H9 (cell line): ENCODE results near the gene FBLN1. TPM values are rescaled to one million over a fixed set of nuclear protein-coding genes. Genes with fewer than 3 reads are reported as not detected.

Source experiments
- DNase-seq: peaks from one replicate; pipeline ENCODE4 v3.0.0-alpha.2; 2017
- H2AFZ ChIP-seq: one replicate; pipeline ENCODE4 v1.6.1; 2013; ENCODE audit warnings: mild to moderate bottlenecking, low read length, control low read depth, moderate library complexity
- H2AK5ac ChIP-seq: 2 replicates; pipeline ENCODE4 v1.6.1; 2013; ENCODE audit warnings: low read length, control low read depth, mixed read lengths; ENCODE audit not compliant: insufficient read length
- H2BK120ac ChIP-seq: one replicate; pipeline ENCODE4 v1.6.1; 2013; ENCODE audit warnings: low read depth, mild to moderate bottlenecking, low read length, control low read depth, inconsistent platforms; ENCODE audit not compliant: poor library complexity, severe bottlenecking
- H2BK12ac ChIP-seq: 2 replicates; pipeline ENCODE4 v1.6.1; 2013; ENCODE audit warnings: low read length, control low read depth, mixed read lengths, low read depth; ENCODE audit not compliant: insufficient read length
- H2BK15ac ChIP-seq: 2 replicates; pipeline ENCODE4 v1.6.1; 2013; ENCODE audit warnings: low read depth, low read length, control low read depth
- H2BK20ac ChIP-seq: one replicate; pipeline ENCODE4 v1.6.1; 2013; ENCODE audit warnings: low read depth, mild to moderate bottlenecking, low read length, control low read depth, inconsistent platforms; ENCODE audit not compliant: poor library complexity, severe bottlenecking
- H2BK5ac ChIP-seq: 2 replicates; pipeline ENCODE4 v1.6.1; 2013; ENCODE audit warnings: low read length, control low read depth, mixed read lengths; ENCODE audit not compliant: insufficient read length
- H3K14ac ChIP-seq: 2 replicates; pipeline ENCODE4 v1.6.1; 2013; ENCODE audit warnings: low read length, control low read depth; ENCODE audit not compliant: insufficient read depth
- H3K18ac ChIP-seq: 2 replicates; pipeline ENCODE4 v1.6.1; 2013; ENCODE audit warnings: low read depth, mild to moderate bottlenecking, mixed read lengths, low read length, control low read depth; ENCODE audit not compliant: insufficient read length
- H3K23ac ChIP-seq: 2 replicates; pipeline ENCODE4 v1.6.1; 2013; ENCODE audit warnings: low read length, control low read depth, mixed read lengths, low read depth; ENCODE audit not compliant: insufficient read length
- H3K23me2 ChIP-seq: 2 replicates; pipeline ENCODE4 v1.6.1; 2013; ENCODE audit warnings: low read depth, mild to moderate bottlenecking, mixed read lengths, low read length, control low read depth; ENCODE audit not compliant: insufficient read length, poor library complexity, severe bottlenecking
- H3K27ac ChIP-seq: 2 replicates; pipeline ENCODE4 v1.5.1; 2013; ENCODE audit warnings: low read length, control low read depth, mixed read lengths, low read depth; ENCODE audit not compliant: insufficient read length
- H3K27me3 ChIP-seq: 2 replicates; pipeline ENCODE4 v1.6.1; 2013; ENCODE audit warnings: low read length, control low read depth, inconsistent platforms; ENCODE audit not compliant: insufficient read depth
- H3K4ac ChIP-seq: 2 replicates; pipeline ENCODE4 v1.6.1; 2013; ENCODE audit warnings: low read depth, mild to moderate bottlenecking, control low read depth, inconsistent platforms, low read length, moderate library complexity
- H3K4me1 ChIP-seq: 2 replicates; pipeline ENCODE4 v1.6.1; 2013; ENCODE audit warnings: low read length, control low read depth, inconsistent platforms; ENCODE audit not compliant: insufficient read depth
- H3K4me2 ChIP-seq: 2 replicates; pipeline ENCODE4 v1.6.1; 2013; ENCODE audit warnings: low read length, control low read depth, mixed read lengths; ENCODE audit not compliant: insufficient read length, insufficient read depth
- H3K56ac ChIP-seq: 2 replicates; pipeline ENCODE4 v1.6.1; 2013; ENCODE audit warnings: low read depth, mild to moderate bottlenecking, mixed read lengths, low read length, control low read depth; ENCODE audit not compliant: insufficient read length
- H3K79me1 ChIP-seq: 2 replicates; pipeline ENCODE4 v1.6.1; 2013; ENCODE audit warnings: low read depth, mild to moderate bottlenecking, moderate library complexity, low read length, control low read depth, inconsistent platforms; ENCODE audit not compliant: insufficient read depth, poor library complexity, severe bottlenecking
- H3K79me2 ChIP-seq: 2 replicates; pipeline ENCODE4 v1.6.1; 2013; ENCODE audit warnings: low read length, control low read depth, inconsistent platforms; ENCODE audit not compliant: insufficient read depth
- H3K9ac ChIP-seq: 2 replicates; pipeline ENCODE4 v1.6.1; 2013; ENCODE audit warnings: low read length, control low read depth, mixed read lengths; ENCODE audit not compliant: insufficient read length; ENCODE audit errors: extremely low read depth
- H3K9me3 ChIP-seq: one replicate; pipeline ENCODE4 v1.6.1; 2013; ENCODE audit warnings: low read depth, low read length, inconsistent platforms; ENCODE audit not compliant: control insufficient read depth
- H3T11ph ChIP-seq: one replicate; pipeline ENCODE4 v1.6.1; 2013; ENCODE audit warnings: mild to moderate bottlenecking, low read length, control low read depth, inconsistent platforms
- H4K20me1 ChIP-seq: one replicate; pipeline ENCODE4 v1.6.1; 2013; ENCODE audit not compliant: control insufficient read depth, insufficient read length, insufficient read depth
- H4K5ac ChIP-seq: 2 replicates; pipeline ENCODE4 v1.6.1; 2013; ENCODE audit warnings: low read depth, mild to moderate bottlenecking, mixed read lengths, low read length, control low read depth; ENCODE audit not compliant: insufficient read length
- H4K8ac ChIP-seq: replicated peaks from 2 replicates; pipeline ENCODE4 v1.6.1; 2013; ENCODE audit warnings: low read length, control low read depth, mixed read lengths, low read depth; ENCODE audit not compliant: insufficient read length
- H4K91ac ChIP-seq: 2 replicates; pipeline ENCODE4 v1.6.1; 2013; ENCODE audit warnings: low read depth, mild to moderate bottlenecking, moderate library complexity, mixed read lengths, low read length, control low read depth; ENCODE audit not compliant: insufficient read length
- H3K27ac Mint-ChIP-seq, 3 experiments: 2 replicates in 2 of 3; 3 replicates in 1 of 3; pipeline ENCODE4 v1.8.0; 2020 to 2021; ENCODE audit warnings: mixed read lengths in 3 of 3, mild to moderate bottlenecking in 1 of 3, moderate library complexity in 1 of 3
- H3K27me3 Mint-ChIP-seq: 2 replicates; pipeline ENCODE4 v1.8.0; 2021; ENCODE audit warnings: low read depth, mild to moderate bottlenecking, moderate library complexity, mixed read lengths
- H3K36me3 Mint-ChIP-seq, 3 experiments: 2 replicates in 2 of 3; 3 replicates in 1 of 3; pipeline ENCODE4 v1.8.0; 2020 to 2021; ENCODE audit warnings: low read depth in 3 of 3, mixed read lengths in 3 of 3; ENCODE audit not compliant: insufficient read depth in 1 of 3
- H3K4me1 Mint-ChIP-seq, 2 experiments: 2 replicates each; pipeline ENCODE4 v1.8.0; 2020; ENCODE audit warnings: mixed read lengths in 2 of 2
- H3K4me3 Mint-ChIP-seq, 2 experiments: 2 replicates in 1 of 2; 3 replicates in 1 of 2; pipeline ENCODE4 v1.8.0; 2020 to 2021; ENCODE audit warnings: mild to moderate bottlenecking in 2 of 2, mixed read lengths in 2 of 2, moderate library complexity in 1 of 2
- H3K9me3 Mint-ChIP-seq, 2 experiments: 2 replicates in 1 of 2; 3 replicates in 1 of 2; pipeline ENCODE4 v1.8.0; 2020; ENCODE audit warnings: mild to moderate bottlenecking in 2 of 2, mixed read lengths in 2 of 2, moderate library complexity in 1 of 2
- CTCF ChIP-seq: fragments of 200-600 bp; sonication (generic); conservative IDR thresholded peaks from 3 replicates; pipeline ENCODE4 v1.8.0; 2021; ENCODE audit warnings: antibody characterized with exemption, mild to moderate bottlenecking
- WGBS: extraction: QIAGEN DNeasy Blood & Tissue Kit; methylation state at CpG from one replicate; pipeline ENCODE4 v1.1.7; 2013; ENCODE audit warnings: missing lambda C conversion rate, low lambda C conversion rate, mixed read lengths; ENCODE audit not compliant: insufficient read length; ENCODE audit errors: extremely low coverage; 5-methylcytosine and 5-hydroxymethylcytosine counted together
- total RNA-seq: library from RNA; stranded (reverse); gene quantifications from 2 replicates; pipeline ENCODE4 v1.2.1, GENCODE V29; 2021

The FBLN1 gene
- total RNA-seq, 1 experiment from 2014 or later, result 140 TPM

GRCh38 chr22:45527456-45527855, 24.8 kb downstream of the FBLN1 start:
- TF ChIP-seq CTCF, result no peak
- peak overlapping the region; percentile 1 to 84 (median 64); a peak in 3 of 7 replicates for H3K27ac Mint-ChIP-seq
- H4K5ac ChIP-seq, result no peak overlapping the region
- no peak overlapping the region for H2BK20ac ChIP-seq
- H3K4me1 ChIP-seq, result no peaks in the 10 kb centered on the region
- H4K20me1 ChIP-seq, result no peaks in the 10 kb centered on the region
- no peak for DNase-seq
- no CpG with 5 or more reads among the region's 6 CpGs for WGBS
- H3K27me3 ChIP-seq, result no peaks in the 10 kb centered on the region
- no peak overlapping the region for H3K56ac ChIP-seq
- no peak overlapping the region for H4K91ac ChIP-seq
- no peak overlapping the region for H3K23ac ChIP-seq
- H3K4me1 Mint-ChIP-seq, result peaks cover 5 to 6% of the 10 kb centered on the region in 2 experiments
- no peaks in the 10 kb centered on the region for H3K79me2 ChIP-seq
- H3K9me3 Mint-ChIP-seq, result no peaks in the 10 kb centered on the region
- no peak overlapping the region for H2AK5ac ChIP-seq
- no peak overlapping the region for H3K4ac ChIP-seq
- H4K8ac ChIP-seq, result no peak overlapping the region
- H2BK5ac ChIP-seq, result no peak overlapping the region
- H3K27me3 Mint-ChIP-seq, result no peaks in the 10 kb centered on the region
- H3K27ac ChIP-seq, result no peak overlapping the region
- H2BK12ac ChIP-seq, result no peak overlapping the region
- H3T11ph ChIP-seq, result no peak overlapping the region
- H2BK120ac ChIP-seq, result no peak overlapping the region
- H3K14ac ChIP-seq, result no peak overlapping the region
- no peak overlapping the region for H3K4me2 ChIP-seq
- no peaks in the 10 kb centered on the region for H3K23me2 ChIP-seq
- H2BK15ac ChIP-seq, result no peak overlapping the region
- no peak overlapping the region for H3K9ac ChIP-seq
- no peak overlapping the region for H3K4me3 Mint-ChIP-seq
- H3K79me1 ChIP-seq, result no peaks in the 10 kb centered on the region
- H3K36me3 Mint-ChIP-seq, result peaks cover 15 to 76% (median 64%) of the 10 kb centered on the region in 3 experiments; a peak in 6 of 7 replicates
- no peak overlapping the region for H2AFZ ChIP-seq
- H3K9me3 ChIP-seq, result no peaks in the 10 kb centered on the region
- no peak overlapping the region for H3K18ac ChIP-seq
